NCI-H146 treated with DMSO at 0.1 percent for 48 hours (cell line): ENCODE results near the gene LUC7L2.
"Not testable (repeated sequence)": the region's sequence is repeated elsewhere in the genome, so short reads cannot be mapped to it uniquely, and the experiment has no call there.

Experiments
- DNase-seq: peaks from one replicate; lab custom pipeline; 2025; ENCODE audit not compliant: unreplicated experiment; lab: John Stamatoyannopoulos, UW

Gene LUC7L2

GRCh38 chr7:139359366-139360209, at the start of gene LUC7L2:
TSS of gene LUC7L2 (plus strand) at chr7:139359894. CDS start at chr7:139360262, 368 bp downstream.
- DNase-seq: peak; percentile 97

- DNase-seq: no peak
These were observed 41.7 kb upstream of the LUC7L2 start for GRCh38 chr7:139317939-139318505.

- peak; percentile 6 for DNase-seq
These were observed 38.5 kb upstream of the LUC7L2 start for GRCh38 chr7:139321071-139321745.

GRCh38 chr7:139324709-139325108, 35.0 kb upstream of the LUC7L2 start:
- DNase-seq: not testable (repeated sequence)

- no peak for DNase-seq
These were observed 31.3 kb upstream of the LUC7L2 start for GRCh38 chr7:139328375-139328774.

- DNase-seq: no peak
These were observed 30.6 kb upstream of the LUC7L2 start for GRCh38 chr7:139329119-139329518.

- no peak for DNase-seq
These were observed 29.2 kb upstream of the LUC7L2 start for GRCh38 chr7:139330333-139331030.

GRCh38 chr7:139332697-139333359, 26.9 kb upstream of the LUC7L2 start:
- no peak for DNase-seq

- not testable (repeated sequence) for DNase-seq
These were observed 26.3 kb upstream of the LUC7L2 start for GRCh38 chr7:139333443-139333842.

- DNase-seq: no peak
These were observed 25.1 kb upstream of the LUC7L2 start for GRCh38 chr7:139334399-139335150.

- no peak for DNase-seq
These were observed 20.7 kb upstream of the LUC7L2 start for GRCh38 chr7:139339025-139339424.

GRCh38 chr7:139339698-139340036, 20.0 kb upstream of the LUC7L2 start:
- DNase-seq: no peak

GRCh38 chr7:139340037-139340807, 19.5 kb upstream of the LUC7L2 start:
- DNase-seq: peak; percentile 97

GRCh38 chr7:139340808-139341057, 19.0 kb upstream of the LUC7L2 start:
- no peak for DNase-seq

GRCh38 chr7:139341058-139341775, 18.5 kb upstream of the LUC7L2 start, which contains the start of gene FMC1:
TSS of gene FMC1 (plus strand) at chr7:139341337. CDS start at chr7:139341385, 48 bp downstream.
- DNase-seq: peak; percentile 75

- DNase-seq: no peak
These were observed 17.9 kb upstream of the LUC7L2 start for GRCh38 chr7:139341776-139342226.

GRCh38 chr7:139345042-139345441, 14.7 kb upstream of the LUC7L2 start:
- no peak for DNase-seq

GRCh38 chr7:139351027-139351426, 8.7 kb upstream of the LUC7L2 start:
- no peak for DNase-seq

- no peak for DNase-seq
These were observed 5.0 kb upstream of the LUC7L2 start for GRCh38 chr7:139354729-139355128.
